HCT116 (cell line): ENCODE results near the gene SNRPA1. TPM values are rescaled to one million over a fixed set of nuclear protein-coding genes. Genes with fewer than 3 reads are reported as not detected.
A peak's percentile ranks its signal among the peaks of the same experiment; 100 is the strongest.

ENCODE experiments used
- ATAC-seq: fragments of 200-7000 bp; cut with Tn5 transposase; 2 replicates; pipeline ENCODE4 v1.9.1; 2020; ENCODE audit warnings: mild to moderate bottlenecking, moderate library complexity
- BruUV-seq: library from RNA; stranded (reverse); fragments of 400-500 nt; replicated peaks from 2 replicates; lab custom pipeline; 2021; lab: Mats Ljungman, UMichigan
- CTCF ChIA-PET: fragments of 300-600 bp; sonication (Branson Sonifier 250); formaldehyde crosslinking; loops from one replicate; lab custom pipeline; 2021; ENCODE audit warnings: antibody characterized with exemption; lab: Charles Lee
- POLR2A ChIA-PET: fragments of 300-600, 350-600 bp; sonication (Branson Sonifier 250); formaldehyde crosslinking; loops from one replicate; lab custom pipeline; 2021; ENCODE audit warnings: antibody characterized with exemption; lab: Charles Lee
- RAD21 ChIA-PET, 2 experiments: fragments of 300-600 bp; sonication (Branson Sonifier 250); formaldehyde crosslinking; loops; one replicate each; lab custom pipeline; 2023; ENCODE audit warnings: low total read pairs in 2 of 2; ENCODE audit not compliant: uncharacterized antibody in 2 of 2, unreplicated experiment in 2 of 2, low non-redundant PET in 1 of 2; lab: Charles Lee
- DNase-seq: peaks from one replicate; pipeline ENCODE4 v3.0.0-alpha.2; 2010; ENCODE audit warnings: low read depth, low spot score
- H2AFZ ChIP-seq: fragments of 200-600 bp; shearing (Covaris generic), sonication (generic); 2 replicates; pipeline ENCODE4 v1.6.1; 2017; ENCODE audit warnings: low read depth, mixed run types, mixed read lengths, antibody characterized with exemption, low read length; ENCODE audit not compliant: poor library complexity, severe bottlenecking
- H3K27ac ChIP-seq: 2 replicates; pipeline ENCODE4 v1.5.1; 2012; ENCODE audit warnings: low read depth, low read length
- H3K27me3 ChIP-seq: fragments of 200-600 bp; sonication (generic); 2 replicates; pipeline ENCODE4 v1.6.1; 2016; ENCODE audit warnings: mixed run types, low read length, mixed read lengths; ENCODE audit not compliant: insufficient read depth
- H3K36me3 ChIP-seq, 2 experiments: fragments of 200-500 bp in 1 of 2; fragments of 200-600 bp in 1 of 2; sonication (Bioruptor generic) in 1 of 2; sonication (generic) in 1 of 2; 2 replicates each; pipeline versions ENCODE4 v1.5.1 to v1.6.1; 2014 to 2016; ENCODE audit warnings: low read length in 2 of 2, inconsistent platforms in 1 of 2, mixed read lengths in 1 of 2, mixed run types in 1 of 2; ENCODE audit not compliant: insufficient read depth in 2 of 2, control insufficient read depth in 1 of 2
- H3K4me1 ChIP-seq, 2 experiments: fragments of 200-600 bp in 1 of 2; sonication (generic) in 1 of 2; 2 replicates each; pipeline versions ENCODE4 v1.5.1 to v1.6.1; 2012 to 2017; ENCODE audit warnings: low read length in 2 of 2, inconsistent platforms in 1 of 2, mild to moderate bottlenecking in 1 of 2, mixed read lengths in 1 of 2, mixed run types in 1 of 2, moderate library complexity in 1 of 2; ENCODE audit not compliant: insufficient read depth in 2 of 2, control insufficient read depth in 1 of 2
- H3K4me2 ChIP-seq: fragments of 200-600 bp; sonication (generic); 2 replicates; pipeline ENCODE4 v1.6.1; 2017; ENCODE audit warnings: mixed run types, low read length, mixed read lengths
- H3K4me3 ChIP-seq, 2 experiments: fragments of 200-600 bp in 1 of 2; sonication (generic) in 1 of 2; replicated peaks in 1 of 2; 2 replicates each; pipeline ENCODE4 v1.5.1; 2011 to 2016; ENCODE audit warnings: low read length in 2 of 2, control low read depth in 1 of 2, low read depth in 1 of 2, mild to moderate bottlenecking in 1 of 2, mixed read lengths in 1 of 2, mixed run types in 1 of 2
- H3K79me2 ChIP-seq: fragments of 200-600 bp; sonication (generic); 2 replicates; pipeline ENCODE4 v1.6.1; 2017; ENCODE audit warnings: mild to moderate bottlenecking, mixed run types, low read length, moderate library complexity, mixed read lengths; ENCODE audit not compliant: insufficient read depth
- H3K9ac ChIP-seq: fragments of 200-600 bp; sonication (generic); 2 replicates; pipeline ENCODE4 v1.6.1; 2016; ENCODE audit warnings: low read length, mixed read lengths
- H3K9me2 ChIP-seq: fragments of 200-600 bp; sonication (generic), shearing (Covaris generic); 2 replicates; pipeline ENCODE4 v1.6.1; 2017; ENCODE audit warnings: mixed run types, mild to moderate bottlenecking, moderate library complexity; ENCODE audit not compliant: insufficient read depth
- H3K9me3 ChIP-seq, 2 experiments: fragments of 200-500 bp in 1 of 2; fragments of 200-600 bp in 1 of 2; sonication (Bioruptor generic) in 1 of 2; sonication (generic) in 1 of 2; 2 replicates each; pipeline ENCODE4 v1.6.1; 2014 to 2017; ENCODE audit warnings: low read length in 2 of 2, mixed read lengths in 2 of 2, inconsistent platforms in 1 of 2, low read depth in 1 of 2, mild to moderate bottlenecking in 1 of 2, mixed run types in 1 of 2, moderate library complexity in 1 of 2; ENCODE audit not compliant: control insufficient read depth in 1 of 2, insufficient read depth in 1 of 2
- H4K20me1 ChIP-seq: fragments of 200-600 bp; sonication (generic), shearing (Covaris generic); 2 replicates; pipeline ENCODE4 v1.6.1; 2017; ENCODE audit warnings: mixed run types, mild to moderate bottlenecking, moderate library complexity; ENCODE audit not compliant: insufficient read depth
- CEBPB ChIP-seq: IDR thresholded peaks from 2 replicates; pipeline ENCODE4 v1.6.1; 2012; ENCODE audit warnings: low read depth
- EGR1 ChIP-seq: IDR thresholded peaks from 2 replicates; pipeline ENCODE4 v1.6.1; 2012; ENCODE audit warnings: low read depth
- EZH2 ChIP-seq: fragments of 200-600 bp; sonication (generic); IDR thresholded peaks from 2 replicates; pipeline ENCODE4 v1.6.1; 2017; ENCODE audit warnings: antibody characterized with exemption, mixed run types
- FOSL1 ChIP-seq: IDR thresholded peaks from 2 replicates; pipeline ENCODE4 v1.6.1; 2012; ENCODE audit warnings: low read depth
- JUND ChIP-seq: IDR thresholded peaks from 2 replicates; pipeline ENCODE4 v1.6.1; 2012
- POLR2AphosphoS5 ChIP-seq: IDR thresholded peaks from 2 replicates; pipeline ENCODE4 v1.6.1; 2011; ENCODE audit warnings: mild to moderate bottlenecking, low read depth, low read length, moderate library complexity
- RAD21 ChIP-seq: IDR thresholded peaks from 2 replicates; pipeline ENCODE4 v1.6.1; 2012; ENCODE audit warnings: low read depth, mild to moderate bottlenecking
- SIN3A ChIP-seq: IDR thresholded peaks from 2 replicates; pipeline ENCODE4 v1.6.1; 2012; ENCODE audit warnings: low read depth
- SP1 ChIP-seq: IDR thresholded peaks from 2 replicates; pipeline ENCODE4 v1.6.1; 2012; ENCODE audit warnings: low read depth
- SRF ChIP-seq: IDR thresholded peaks from 2 replicates; pipeline ENCODE4 v1.6.1; 2012; ENCODE audit warnings: low read depth
- TCF7L2 ChIP-seq: IDR thresholded peaks from 2 replicates; pipeline ENCODE4 v1.7.0; 2011; ENCODE audit warnings: borderline replicate concordance, inconsistent platforms; ENCODE audit not compliant: insufficient read depth, insufficient read length; ENCODE audit errors: extremely low read depth
- YY1 ChIP-seq: IDR thresholded peaks from 2 replicates; pipeline ENCODE4 v1.6.1; 2011; ENCODE audit warnings: low read length, low read depth, moderate library complexity, mild to moderate bottlenecking; ENCODE audit not compliant: insufficient replicate concordance; ENCODE audit errors: extremely low read depth
- intact Hi-C: fragments of 100-400 bp; cut with micrococcal nuclease; formaldehyde crosslinking; loops from 2 replicates; pipeline ENCODE4 v1.10.0; 2022
- total RNA-seq: library from RNA; stranded (reverse); gene quantifications from one replicate; pipeline ENCODE4 v1.2.1, GENCODE V29; 2021; ENCODE audit not compliant: unreplicated experiment
- TF ChIP-seq, protein P1 (sequence below): IDR thresholded peaks from 2 replicates; pipeline ENCODE4 v1.6.1; 2011; ENCODE audit warnings: mild to moderate bottlenecking, low read length, moderate library complexity; ENCODE audit not compliant: insufficient replicate concordance; ENCODE audit errors: extremely low read depth

SNRPA1 gene
- total RNA-seq, 1 experiment from 2014 or later = 104 TPM

DNA sequence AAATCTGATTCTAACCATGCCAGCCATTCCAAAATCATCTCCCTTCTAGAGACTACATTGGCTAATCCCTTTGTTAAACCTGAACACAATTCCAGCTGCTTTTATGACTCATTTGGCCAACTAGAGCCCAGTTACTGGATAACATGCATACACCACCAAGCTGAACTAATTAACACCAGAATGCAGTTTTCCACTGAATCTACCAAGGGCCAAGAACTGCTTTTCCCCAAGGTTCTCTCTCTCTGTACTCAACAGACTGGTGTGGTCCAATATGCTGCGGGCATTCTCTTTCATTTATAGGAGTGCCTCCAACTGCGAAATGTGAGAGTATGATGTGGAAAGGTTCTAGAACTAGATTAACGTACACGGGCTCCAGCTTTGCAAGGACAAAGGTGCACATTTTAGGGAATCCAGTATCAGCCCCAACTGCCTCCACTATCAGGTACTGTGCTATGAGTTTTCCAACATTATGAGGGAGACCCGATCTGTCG is 44.7 kb downstream of the SNRPA1 start:
- TF ChIP-seq, protein P1, sequence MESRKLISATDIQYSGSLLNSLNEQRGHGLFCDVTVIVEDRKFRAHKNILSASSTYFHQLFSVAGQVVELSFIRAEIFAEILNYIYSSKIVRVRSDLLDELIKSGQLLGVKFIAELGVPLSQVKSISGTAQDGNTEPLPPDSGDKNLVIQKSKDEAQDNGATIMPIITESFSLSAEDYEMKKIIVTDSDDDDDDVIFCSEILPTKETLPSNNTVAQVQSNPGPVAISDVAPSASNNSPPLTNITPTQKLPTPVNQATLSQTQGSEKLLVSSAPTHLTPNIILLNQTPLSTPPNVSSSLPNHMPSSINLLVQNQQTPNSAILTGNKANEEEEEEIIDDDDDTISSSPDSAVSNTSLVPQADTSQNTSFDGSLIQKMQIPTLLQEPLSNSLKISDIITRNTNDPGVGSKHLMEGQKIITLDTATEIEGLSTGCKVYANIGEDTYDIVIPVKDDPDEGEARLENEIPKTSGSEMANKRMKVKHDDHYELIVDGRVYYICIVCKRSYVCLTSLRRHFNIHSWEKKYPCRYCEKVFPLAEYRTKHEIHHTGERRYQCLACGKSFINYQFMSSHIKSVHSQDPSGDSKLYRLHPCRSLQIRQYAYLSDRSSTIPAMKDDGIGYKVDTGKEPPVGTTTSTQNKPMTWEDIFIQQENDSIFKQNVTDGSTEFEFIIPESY = no peak
- no peak for TF ChIP-seq FOSL1
- TF ChIP-seq JUND = no peak
- TF ChIP-seq CEBPB = no peak
- TF ChIP-seq SIN3A = no peak
- TF ChIP-seq EGR1 = no peak
- TF ChIP-seq RAD21 = no peak
- TF ChIP-seq SP1 = no peak
- no peak for TF ChIP-seq TCF7L2
- TF ChIP-seq YY1 = no peak
- no peak for TF ChIP-seq POLR2AphosphoS5
- TF ChIP-seq SRF = no peak
- no peak for TF ChIP-seq EZH2
- Histone ChIP-seq H3K79me2 (peaks cover 57% of the 10 kb centered on the region), H4K20me1 (peaks cover 10% of the 10 kb centered on the region; the same call in 1 of the 2 replicates), H3K4me2 (peak overlapping the region; percentile 88), H3K4me3 (peak overlapping the region; percentile 61 to 96), H3K27me3 (no peaks in the 10 kb centered on the region), H3K27ac (peak overlapping the region; percentile 81), H2AFZ (no peak overlapping the region), H3K9me2 (no peaks in the 10 kb centered on the region), H3K4me1 (peaks cover 13 to 21% of the 10 kb centered on the region in 2 experiments), H3K9ac (peak overlapping the region; percentile 81), H3K9me3 (no peaks in the 10 kb centered on the region), H3K36me3 (peaks cover 6 to 13% of the 10 kb centered on the region in 2 experiments; a peak in 3 of 4 replicates)
- no peak for DNase-seq
- intact Hi-C loops = loop anchor here (5.0 kb wide), 1 partner anchor 333 kb away; the partner anchor contains the start of gene LRRK1
- TSS peak; percentile 61 for BruUV-seq
- POLR2A ChIA-PET = no interaction called here
- RAD21 ChIA-PET = no interaction called here
- CTCF ChIA-PET = interaction anchor here (1.1 kb wide), 1 partner anchor 242 kb away, joined by 4 read pairs; no protein-coding TSS in a partner anchor
- ATAC-seq = no peak
